ENCODE measurements around the gene NKD1. TPM values are rescaled to one million over a fixed set of nuclear protein-coding genes. Genes with fewer than 3 reads are reported as not detected.

NKD1 gene
- total RNA-seq, 1 donor from 2014 or later = 0.43 TPM

DNA sequence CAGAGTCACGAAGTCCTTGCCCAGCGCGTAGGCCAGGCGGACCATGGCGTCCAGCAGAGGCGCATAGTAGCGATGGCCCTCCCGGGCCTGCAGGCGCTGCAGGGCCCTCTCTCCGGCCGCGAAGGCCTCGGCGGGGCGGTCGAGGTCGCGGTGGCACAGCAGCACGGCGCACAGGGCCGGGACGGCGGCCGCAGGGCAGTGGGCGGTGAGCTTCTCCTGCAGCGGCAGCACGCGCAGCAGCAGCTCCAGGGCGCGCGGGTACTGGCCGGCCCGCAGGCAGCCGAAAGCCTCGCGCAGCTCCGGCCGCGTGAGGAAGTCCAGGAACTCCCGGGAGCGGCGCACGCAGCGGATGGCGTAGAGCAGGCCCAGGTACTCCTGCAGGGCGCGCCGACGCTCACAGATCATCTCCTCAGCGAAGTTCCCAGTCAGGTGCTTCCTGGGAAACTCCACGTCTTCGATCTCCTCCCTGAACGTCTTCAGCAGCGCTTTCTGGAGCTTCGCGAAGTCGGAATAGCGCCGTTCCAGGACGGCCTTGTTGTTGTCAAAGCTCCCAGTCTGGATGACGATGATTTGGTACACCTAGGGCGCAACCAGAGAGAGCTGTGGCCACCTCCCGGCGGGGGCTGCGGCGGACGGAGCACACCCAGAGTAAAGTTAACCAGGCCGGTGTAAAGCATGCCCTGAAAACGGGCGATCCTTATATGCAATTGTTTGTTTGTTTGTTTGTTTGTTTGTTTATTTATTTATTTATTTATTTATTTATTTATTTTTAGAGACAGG, 125.5 kb downstream of the NKD1 start:
- no peaks in the 10 kb centered on the region for H3K36me3 Mint-ChIP-seq (ENCODE audit: unreplicated experiment)
- DNase-seq (ENCODE audit: extremely low spot score, unreplicated experiment) = no peak
- H3K4me1 Mint-ChIP-seq (ENCODE audit: unreplicated experiment) = no peaks in the 10 kb centered on the region
- no peak overlapping the region for H3K4me3 Mint-ChIP-seq (ENCODE audit: unreplicated experiment)
- TF ChIP-seq, protein P1, sequence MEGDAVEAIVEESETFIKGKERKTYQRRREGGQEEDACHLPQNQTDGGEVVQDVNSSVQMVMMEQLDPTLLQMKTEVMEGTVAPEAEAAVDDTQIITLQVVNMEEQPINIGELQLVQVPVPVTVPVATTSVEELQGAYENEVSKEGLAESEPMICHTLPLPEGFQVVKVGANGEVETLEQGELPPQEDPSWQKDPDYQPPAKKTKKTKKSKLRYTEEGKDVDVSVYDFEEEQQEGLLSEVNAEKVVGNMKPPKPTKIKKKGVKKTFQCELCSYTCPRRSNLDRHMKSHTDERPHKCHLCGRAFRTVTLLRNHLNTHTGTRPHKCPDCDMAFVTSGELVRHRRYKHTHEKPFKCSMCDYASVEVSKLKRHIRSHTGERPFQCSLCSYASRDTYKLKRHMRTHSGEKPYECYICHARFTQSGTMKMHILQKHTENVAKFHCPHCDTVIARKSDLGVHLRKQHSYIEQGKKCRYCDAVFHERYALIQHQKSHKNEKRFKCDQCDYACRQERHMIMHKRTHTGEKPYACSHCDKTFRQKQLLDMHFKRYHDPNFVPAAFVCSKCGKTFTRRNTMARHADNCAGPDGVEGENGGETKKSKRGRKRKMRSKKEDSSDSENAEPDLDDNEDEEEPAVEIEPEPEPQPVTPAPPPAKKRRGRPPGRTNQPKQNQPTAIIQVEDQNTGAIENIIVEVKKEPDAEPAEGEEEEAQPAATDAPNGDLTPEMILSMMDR (IDR thresholded peaks at IDR 0.05) = no peak
- peaks cover 11% of the 10 kb centered on the region for H3K9me3 Mint-ChIP-seq (ENCODE audit: unreplicated experiment)
- no peaks in the 10 kb centered on the region for H3K27me3 Mint-ChIP-seq (ENCODE audit: unreplicated experiment)
- no peak overlapping the region for H3K27ac Mint-ChIP-seq (ENCODE audit: unreplicated experiment)

DNA sequence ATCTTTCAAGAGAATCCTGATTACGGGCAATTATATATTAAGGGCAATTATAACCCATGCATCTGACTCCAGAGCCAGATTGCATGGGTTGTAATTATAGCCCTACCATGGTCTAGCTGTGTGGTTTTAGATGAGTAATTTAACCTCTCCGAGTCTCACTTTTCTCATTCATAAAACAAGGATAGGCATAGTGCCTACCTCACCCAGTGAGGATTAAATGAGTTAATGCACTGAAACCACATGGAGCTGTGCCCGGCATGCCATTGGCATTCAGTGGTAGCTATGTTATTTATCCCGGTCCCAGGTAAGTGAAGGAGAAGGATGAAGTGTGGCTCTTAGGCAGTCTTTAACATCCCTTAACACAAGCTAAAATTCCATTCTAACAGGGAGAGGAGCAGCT, 126.6 kb downstream of the NKD1 start:
- TF ChIP-seq, protein P1 (IDR thresholded peaks at IDR 0.05) = no peak
- Mint-ChIP-seq H3K4me3 (ENCODE audit: unreplicated experiment) (no peak overlapping the region), H3K27me3 (ENCODE audit: unreplicated experiment) (no peaks in the 10 kb centered on the region), H3K27ac (ENCODE audit: unreplicated experiment) (no peak overlapping the region), H3K4me1 (ENCODE audit: unreplicated experiment) (no peaks in the 10 kb centered on the region), H3K9me3 (ENCODE audit: unreplicated experiment) (peaks cover 11% of the 10 kb centered on the region), H3K36me3 (ENCODE audit: unreplicated experiment) (no peaks in the 10 kb centered on the region)
- no peak for DNase-seq (ENCODE audit: extremely low spot score, unreplicated experiment)

DNA sequence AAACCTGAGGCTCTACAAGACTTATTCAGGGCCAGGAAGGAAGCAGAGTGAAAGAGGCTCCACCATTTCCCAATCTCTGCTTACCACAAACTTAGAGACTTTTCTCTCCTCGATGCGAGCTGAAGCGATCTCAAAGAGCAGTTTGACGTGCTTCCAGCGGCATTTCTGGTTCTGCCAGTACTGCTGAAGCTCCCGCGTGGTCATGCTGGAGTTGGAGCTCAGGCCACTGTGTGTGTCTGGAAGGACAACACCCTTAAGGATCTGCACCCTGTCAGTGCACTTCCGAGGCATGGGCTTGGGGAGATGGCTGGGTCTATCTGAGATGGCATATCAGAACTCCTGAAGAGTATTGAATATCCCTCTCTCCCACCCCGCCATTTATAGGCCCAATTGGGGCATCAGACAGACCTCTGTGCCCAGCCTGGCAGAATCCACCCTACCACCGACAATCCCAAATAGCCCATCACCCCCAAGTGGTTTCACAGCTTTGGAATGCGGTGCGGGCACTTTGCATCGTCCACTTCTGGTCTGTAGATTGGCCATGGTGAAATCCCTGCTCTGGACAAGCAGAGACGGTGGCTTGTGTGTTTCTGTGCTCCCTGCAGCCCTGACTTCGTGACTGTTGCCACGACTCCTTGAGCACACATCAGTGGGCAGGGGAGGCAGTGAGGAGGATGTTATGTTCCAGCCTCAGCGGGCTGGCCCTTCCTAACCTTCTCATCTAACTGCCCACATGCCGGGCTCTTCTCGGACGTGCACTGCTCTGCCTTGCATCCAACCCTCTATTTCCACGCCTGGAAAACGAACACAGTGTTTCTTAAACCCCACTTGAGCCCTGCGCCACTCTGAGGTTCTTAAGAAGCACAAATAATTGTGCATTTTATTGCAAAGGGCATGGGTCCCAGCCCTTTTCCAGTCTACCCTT, 127.8 kb downstream of the NKD1 start:
- Mint-ChIP-seq H3K4me3 (ENCODE audit: unreplicated experiment) (no peak overlapping the region), H3K27me3 (ENCODE audit: unreplicated experiment) (no peaks in the 10 kb centered on the region), H3K4me1 (ENCODE audit: unreplicated experiment) (no peaks in the 10 kb centered on the region), H3K36me3 (ENCODE audit: unreplicated experiment) (no peaks in the 10 kb centered on the region), H3K27ac (ENCODE audit: unreplicated experiment) (no peak overlapping the region), H3K9me3 (ENCODE audit: unreplicated experiment) (peaks cover 11% of the 10 kb centered on the region)
- TF ChIP-seq, protein P1 (IDR thresholded peaks at IDR 0.05) = no peak
- no peak for DNase-seq (ENCODE audit: extremely low spot score, unreplicated experiment)

GRCh38 chr16:50676684-50677225, 128.6 kb downstream of the NKD1 start:
- Mint-ChIP-seq H3K9me3 (ENCODE audit: unreplicated experiment) (peaks cover 6% of the 10 kb centered on the region), H3K4me1 (ENCODE audit: unreplicated experiment) (no peaks in the 10 kb centered on the region), H3K27ac (ENCODE audit: unreplicated experiment) (no peak overlapping the region), H3K27me3 (ENCODE audit: unreplicated experiment) (no peaks in the 10 kb centered on the region), H3K36me3 (ENCODE audit: unreplicated experiment) (no peaks in the 10 kb centered on the region), H3K4me3 (ENCODE audit: unreplicated experiment) (no peak overlapping the region)
- TF ChIP-seq, protein P1 (IDR thresholded peaks at IDR 0.05) = no peak
- no peak for DNase-seq (ENCODE audit: extremely low spot score, unreplicated experiment)

- TF ChIP-seq, protein P1 (IDR thresholded peaks at IDR 0.05) = peak; percentile 16
- Mint-ChIP-seq H3K36me3 (ENCODE audit: unreplicated experiment) (no peaks in the 10 kb centered on the region), H3K27me3 (ENCODE audit: unreplicated experiment) (no peaks in the 10 kb centered on the region), H3K4me1 (ENCODE audit: unreplicated experiment) (no peaks in the 10 kb centered on the region), H3K9me3 (ENCODE audit: unreplicated experiment) (peaks cover 3% of the 10 kb centered on the region), H3K27ac (ENCODE audit: unreplicated experiment) (no peak overlapping the region), H3K4me3 (ENCODE audit: unreplicated experiment) (no peak overlapping the region)
- DNase-seq (ENCODE audit: extremely low spot score, unreplicated experiment) = no peak
Measured at GRCh38 chr16:50677351-50677750, 129.2 kb downstream of the NKD1 start.
